GM19468 (cell line): ENCODE results near the gene HCST.
"Not testable (repeated sequence)": the region's sequence is repeated elsewhere in the genome, so short reads cannot be mapped to it uniquely, and the experiment has no call there.

Source experiments
- ATAC-seq: cut with Tn5 transposase; IDR thresholded peaks from one replicate; pipeline ENCODE4 v1.9.1; 2021; ENCODE audit warnings: mild to moderate bottlenecking, moderate library complexity, moderate number of reproducible peaks; ENCODE audit not compliant: unreplicated experiment; ENCODE audit errors: extremely low read depth

The HCST gene

DNA sequence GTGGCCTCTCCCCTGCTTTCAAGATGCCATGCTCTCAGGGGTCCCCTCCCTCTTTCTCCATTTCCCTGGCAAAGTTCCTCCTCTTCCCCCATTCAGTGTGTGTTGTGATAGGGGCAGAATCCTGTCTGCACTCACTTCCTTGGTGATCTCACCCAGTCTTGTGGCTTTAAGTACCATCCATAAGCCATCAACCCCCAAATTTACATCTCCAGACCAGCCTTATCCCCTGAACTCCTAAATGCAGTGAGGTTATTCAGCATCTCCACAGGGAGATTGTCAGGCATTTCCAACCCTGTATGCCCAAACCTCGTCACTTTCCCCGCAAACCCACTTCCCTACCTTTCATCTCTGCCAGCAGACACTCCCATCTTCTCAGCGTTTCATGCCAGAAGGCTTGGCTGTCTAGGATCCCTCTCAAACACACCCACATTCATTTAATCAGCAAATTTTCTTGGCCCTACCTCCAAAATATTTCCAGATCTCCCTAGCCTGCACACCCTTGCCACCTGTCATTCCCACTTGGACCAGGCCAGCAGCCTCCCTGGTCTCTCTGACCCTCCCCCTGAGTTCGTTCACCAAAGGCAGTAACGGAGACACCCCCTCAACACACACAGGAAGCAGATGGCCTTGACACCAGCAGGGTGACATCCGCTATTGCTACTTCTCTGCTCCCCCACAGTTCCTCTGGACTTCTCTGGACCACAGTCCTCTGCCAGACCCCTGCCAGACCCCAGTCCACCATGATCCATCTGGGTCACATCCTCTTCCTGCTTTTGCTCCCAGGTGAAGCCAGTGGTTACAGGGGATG, at the start of gene HCST:
TSS of gene HCST (plus strand) at position 676 of the 808 bp plus-strand sequence. CDS start at position 741, 65 bp downstream.
- no peak for ATAC-seq

DNA sequence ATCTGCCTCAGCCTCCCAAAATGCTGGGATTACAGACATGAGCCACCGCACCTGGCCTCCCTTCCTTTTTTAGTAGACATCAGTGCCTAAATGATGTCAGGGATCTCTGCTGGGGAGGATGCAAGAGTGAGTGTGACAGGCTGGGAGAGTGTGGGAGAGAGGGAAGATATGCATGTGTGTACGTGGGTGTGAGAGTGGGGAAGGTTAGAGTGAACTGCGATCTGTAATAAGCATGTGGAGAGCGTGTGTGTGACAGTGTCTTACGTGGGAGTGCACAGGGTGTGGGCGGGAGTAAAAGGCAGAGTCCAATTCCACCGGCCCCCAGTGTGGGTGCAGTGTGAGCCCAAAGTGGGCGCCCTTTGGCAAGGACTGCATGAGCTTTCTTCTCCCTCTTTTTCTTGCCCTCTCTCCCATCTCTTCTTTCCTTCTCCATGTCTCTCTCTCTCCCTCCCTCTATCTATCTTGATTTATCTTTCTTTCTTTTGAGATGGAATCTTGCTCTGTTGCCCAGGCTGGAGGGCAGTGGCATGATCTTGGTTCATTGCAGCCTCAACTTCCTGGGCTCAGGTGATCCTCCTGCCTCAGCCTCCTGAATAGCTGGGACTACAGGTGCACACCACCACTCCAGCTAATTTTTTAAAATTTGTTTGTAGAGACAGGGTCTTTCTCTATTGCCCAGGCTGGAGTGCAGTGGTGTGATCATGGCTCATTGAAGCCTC, 49.1 kb upstream of the HCST start:
- no peak for ATAC-seq

DNA sequence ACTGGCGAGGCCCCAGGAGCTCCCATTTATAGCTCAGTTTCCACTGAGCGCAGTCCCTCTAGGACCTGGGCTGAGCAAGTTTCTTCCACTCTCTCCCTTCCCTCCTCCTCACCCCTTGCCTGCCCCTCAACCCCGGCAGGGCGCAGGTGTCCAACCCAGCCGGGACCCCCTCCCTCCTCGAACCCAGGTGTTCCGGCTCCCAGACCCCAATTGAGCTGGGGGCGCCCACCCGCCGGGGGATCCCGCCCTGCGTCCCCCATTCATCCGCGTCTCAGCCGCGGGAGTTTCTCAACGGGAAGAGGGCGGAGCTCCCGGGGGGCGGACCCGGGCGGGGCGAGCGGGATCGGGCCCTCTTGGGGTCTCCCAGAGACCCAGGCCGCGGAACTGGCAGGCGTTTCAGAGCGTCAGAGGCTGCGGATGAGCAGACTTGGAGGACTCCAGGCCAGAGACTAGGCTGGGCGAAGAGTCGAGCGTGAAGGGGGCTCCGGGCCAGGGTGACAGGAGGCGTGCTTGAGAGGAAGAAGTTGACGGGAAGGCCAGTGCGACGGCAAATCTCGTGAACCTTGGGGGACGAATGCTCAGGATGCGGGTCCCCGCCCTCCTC, 45.7 kb upstream of the HCST start, which contains the start of gene KIRREL2:
TSS of gene KIRREL2 (plus strand) at position 366 of the 604 bp plus-strand sequence. CDS start at position 575, 209 bp downstream.
- ATAC-seq, result no peak

- ATAC-seq, result no peak
Observed at GRCh38 chr19:35858311-35858710, 44.0 kb upstream of the HCST start.

DNA sequence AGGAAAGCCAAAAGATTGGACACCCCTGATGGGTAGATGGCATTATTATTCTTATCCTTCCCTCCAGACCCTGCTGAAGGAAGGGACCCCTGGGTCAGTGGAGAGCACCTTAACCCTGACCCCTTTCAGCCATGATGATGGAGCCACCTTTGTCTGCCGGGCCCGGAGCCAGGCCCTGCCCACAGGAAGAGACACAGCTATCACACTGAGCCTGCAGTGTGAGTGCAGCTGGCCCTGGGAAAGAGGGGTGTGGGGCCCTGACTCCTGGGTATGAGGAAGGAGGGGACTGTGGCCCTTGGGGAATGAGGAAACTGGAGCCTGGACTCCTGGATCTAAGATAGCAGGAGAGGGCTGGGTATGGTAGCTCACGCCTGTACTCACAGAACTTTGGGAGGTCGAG, 42.9 kb upstream of the HCST start:
- no peak for ATAC-seq

- ATAC-seq, result no peak
Observed at GRCh38 chr19:35860436-35860817, 41.9 kb upstream of the HCST start.

GRCh38 chr19:35860818-35861639, 41.3 kb upstream of the HCST start:
- ATAC-seq, result no peak

DNA sequence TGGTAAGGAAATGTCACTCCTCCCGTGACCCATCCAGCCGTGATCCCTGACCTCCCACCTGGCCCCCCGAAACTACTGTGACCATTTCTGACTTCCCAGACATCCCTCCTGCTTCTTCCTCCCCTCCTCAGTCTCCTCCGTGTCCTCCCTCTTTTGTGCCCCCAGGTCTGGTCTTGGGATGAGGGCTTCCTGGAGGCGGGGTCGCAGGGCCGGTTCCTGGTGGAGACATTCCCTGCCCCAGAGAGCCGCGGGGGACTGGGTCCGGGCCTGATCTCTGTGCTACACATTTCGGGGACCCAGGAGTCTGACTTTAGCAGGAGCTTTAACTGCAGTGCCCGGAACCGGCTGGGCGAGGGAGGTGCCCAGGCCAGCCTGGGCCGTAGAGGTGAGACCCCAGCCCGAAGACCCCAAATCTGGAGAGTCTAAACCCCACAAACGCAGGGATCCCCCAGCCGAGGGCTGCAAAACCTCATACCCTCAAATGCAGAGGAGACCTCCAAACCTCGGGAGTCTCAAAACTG, 40.6 kb upstream of the HCST start:
- no peak for ATAC-seq

DNA sequence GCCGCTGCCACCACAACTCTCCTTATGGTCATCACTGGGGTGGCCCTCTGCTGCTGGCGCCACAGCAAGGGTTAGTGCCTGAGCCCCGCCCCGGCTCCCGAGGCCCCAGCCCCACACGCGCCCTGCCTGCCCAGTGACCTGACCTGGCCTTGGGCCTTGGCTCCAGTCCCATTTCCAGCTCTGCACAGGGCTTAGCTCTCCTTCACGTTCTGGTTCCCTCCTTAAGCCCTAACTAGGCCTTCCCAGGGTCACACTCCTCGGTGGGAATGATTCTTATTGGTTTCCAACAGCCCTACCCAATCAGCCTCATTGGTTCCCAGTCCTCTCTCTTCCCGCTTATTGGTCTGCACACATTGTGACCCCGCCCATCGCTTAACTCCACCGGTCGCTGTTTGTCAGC, 39.8 kb upstream of the HCST start:
- ATAC-seq, result no peak

DNA sequence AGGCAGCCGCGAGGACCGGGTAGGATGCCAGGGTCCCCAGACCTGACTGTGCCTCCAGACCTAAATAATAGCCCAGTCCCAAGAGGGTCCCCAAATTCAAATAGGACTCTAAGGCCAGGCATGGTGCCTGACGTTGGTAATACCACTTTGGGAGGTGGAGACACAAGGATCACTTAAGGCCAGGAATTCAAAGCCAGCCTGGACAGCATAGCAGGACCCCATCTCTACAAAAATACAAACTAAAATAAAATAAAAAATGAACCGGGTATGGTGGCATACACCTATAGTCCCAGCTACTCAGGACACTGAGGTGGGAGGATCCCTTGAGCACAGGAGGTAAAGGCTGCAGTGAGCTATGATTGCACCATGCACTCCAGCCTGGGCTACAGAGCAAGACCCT, 39.3 kb upstream of the HCST start:
- ATAC-seq, result no peak

DNA sequence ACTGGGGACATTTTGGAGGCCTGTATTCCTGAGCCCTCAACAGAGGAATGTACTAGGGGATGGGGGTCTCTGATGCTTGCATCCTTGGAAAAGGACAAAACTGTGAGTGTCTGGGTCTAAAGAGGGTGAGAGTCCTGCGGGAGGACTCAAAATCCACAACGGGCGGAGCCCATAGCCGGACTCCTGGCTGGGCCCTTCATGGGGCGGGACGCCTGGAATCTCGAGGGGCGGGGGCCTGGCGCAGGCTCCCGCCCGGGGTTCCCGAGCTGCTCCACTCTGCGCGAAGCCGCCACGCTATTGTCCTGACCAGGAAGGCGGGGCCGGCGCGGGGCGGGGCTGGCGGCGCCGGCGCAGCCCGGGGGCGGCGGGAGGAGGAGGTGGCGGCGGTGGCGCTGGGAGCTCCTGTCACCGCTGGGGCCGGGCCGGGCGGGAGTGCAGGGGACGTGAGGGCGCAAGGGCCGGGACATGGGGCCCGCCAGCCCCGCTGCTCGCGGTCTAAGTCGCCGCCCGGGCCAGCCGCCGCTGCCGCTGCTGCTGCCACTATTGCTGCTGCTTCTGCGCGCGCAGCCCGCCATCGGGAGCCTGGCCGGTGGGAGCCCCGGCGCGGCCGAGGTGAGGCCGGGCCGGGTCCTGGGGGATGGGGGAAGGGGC, 34.0 kb upstream of the HCST start, which contains the start of gene APLP1:
TSS of gene APLP1 (plus strand) at position 403 of the 651 bp plus-strand sequence. CDS start at position 466, 63 bp downstream.
- ATAC-seq, result no peak

DNA sequence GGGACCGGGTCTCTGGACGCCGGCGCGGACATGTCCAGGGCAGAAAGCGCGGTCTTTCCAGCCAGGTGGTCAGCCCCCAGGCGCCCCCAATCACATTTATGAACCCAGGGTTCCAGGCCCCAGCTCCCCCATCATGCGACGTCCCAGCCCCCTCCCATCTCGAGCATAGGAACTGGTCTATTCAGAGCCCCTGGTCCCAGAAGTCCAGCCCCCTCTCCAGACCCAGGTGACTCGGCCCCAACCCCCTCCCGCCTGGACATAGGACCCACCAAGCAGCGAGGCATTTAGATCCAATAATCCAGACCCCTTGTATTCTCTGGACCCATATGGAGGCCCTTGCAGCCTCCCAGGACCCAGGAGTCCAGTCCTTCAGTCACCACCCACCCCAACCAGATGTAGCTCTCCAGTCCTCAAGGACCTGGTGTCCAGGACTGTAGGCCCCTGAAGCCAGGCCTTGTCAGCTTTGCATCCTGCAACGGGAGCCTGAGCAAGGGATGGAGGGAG, 33.5 kb upstream of the HCST start:
- ATAC-seq, result no peak

- ATAC-seq, result no peak
Observed at GRCh38 chr19:35869327-35870123, 32.8 kb upstream of the HCST start.

DNA sequence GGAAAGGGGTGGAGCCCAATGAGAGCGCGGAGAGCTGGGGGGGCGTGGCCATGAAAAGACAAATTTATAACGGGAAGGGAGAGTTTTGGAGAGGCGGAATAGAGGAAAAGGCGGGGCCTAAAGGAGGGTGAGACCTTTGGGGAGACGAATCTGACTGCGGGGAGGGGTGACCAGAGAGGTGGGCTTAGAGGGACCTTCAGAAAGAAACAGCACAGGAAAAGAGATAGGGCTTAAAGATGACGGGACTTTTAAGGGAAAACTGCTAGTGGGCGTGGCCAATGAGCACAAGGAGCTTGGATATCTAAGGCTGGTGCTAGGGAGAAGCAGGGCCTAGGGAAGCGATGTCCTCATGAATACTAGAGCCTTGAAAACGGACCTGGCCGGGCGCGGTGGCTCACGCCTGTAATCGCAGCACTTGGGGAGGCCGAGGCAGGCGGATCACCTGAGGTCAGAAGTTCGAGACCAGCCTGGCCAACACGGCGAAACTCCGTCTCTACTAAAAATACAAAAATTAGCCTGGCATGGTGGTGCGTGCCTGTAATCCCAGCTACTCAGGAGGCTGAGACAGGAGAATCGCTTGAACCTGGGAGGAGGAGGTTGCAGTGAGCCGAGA, 32.1 kb upstream of the HCST start:
- ATAC-seq, result not testable (repeated sequence)

DNA sequence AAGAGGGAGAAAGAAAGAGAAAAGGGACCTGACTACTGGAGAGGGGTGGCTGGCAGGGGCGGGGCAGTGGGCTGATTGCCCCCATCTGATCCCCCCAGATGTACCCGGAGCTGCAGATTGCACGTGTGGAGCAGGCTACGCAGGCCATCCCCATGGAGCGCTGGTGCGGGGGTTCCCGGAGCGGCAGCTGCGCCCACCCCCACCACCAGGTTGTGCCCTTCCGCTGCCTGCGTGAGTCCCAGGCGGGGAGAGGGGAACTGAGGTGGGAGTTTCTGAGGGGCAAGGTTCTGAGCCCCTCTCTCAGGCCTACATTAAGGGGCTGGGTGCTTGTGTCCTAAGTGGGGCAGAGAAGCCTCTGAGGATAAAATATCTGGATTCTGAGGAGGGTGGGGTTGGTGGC, 31.5 kb upstream of the HCST start:
- no peak for ATAC-seq

DNA sequence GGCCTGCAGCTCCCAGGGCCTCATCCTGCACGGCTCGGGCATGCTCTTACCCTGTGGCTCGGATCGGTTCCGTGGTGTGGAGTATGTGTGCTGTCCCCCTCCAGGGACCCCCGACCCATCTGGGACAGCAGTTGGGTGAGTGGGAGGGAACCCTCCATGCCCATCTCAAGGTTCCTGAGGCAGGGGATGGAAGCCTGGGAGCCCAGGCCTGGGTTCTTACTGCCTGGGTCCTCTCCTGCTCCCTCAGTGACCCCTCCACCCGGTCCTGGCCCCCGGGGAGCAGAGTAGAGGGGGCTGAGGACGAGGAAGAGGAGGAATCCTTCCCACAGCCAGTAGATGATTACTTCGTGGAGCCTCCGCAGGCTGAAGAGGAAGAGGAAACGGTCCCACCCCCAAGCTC, 30.7 kb upstream of the HCST start:
- ATAC-seq, result no peak

DNA sequence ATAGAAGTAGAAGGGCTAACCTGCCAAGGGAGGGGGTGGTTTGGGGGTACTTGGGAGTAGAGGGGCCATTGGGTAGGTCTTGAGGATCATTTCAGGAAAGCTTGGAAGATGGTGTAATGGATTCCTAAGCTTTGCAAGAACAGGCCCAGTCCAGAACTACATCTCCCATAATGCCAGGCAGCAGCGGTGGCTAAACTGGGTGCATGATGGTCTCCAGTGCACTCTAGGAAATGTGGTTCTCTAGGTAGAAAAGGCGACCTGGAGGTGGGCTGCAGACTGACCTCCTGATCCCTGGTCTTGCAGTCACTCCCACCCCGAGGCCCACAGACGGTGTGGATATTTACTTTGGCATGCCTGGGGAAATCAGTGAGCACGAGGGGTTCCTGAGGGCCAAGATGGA, 30.1 kb upstream of the HCST start:
- no peak for ATAC-seq

DNA sequence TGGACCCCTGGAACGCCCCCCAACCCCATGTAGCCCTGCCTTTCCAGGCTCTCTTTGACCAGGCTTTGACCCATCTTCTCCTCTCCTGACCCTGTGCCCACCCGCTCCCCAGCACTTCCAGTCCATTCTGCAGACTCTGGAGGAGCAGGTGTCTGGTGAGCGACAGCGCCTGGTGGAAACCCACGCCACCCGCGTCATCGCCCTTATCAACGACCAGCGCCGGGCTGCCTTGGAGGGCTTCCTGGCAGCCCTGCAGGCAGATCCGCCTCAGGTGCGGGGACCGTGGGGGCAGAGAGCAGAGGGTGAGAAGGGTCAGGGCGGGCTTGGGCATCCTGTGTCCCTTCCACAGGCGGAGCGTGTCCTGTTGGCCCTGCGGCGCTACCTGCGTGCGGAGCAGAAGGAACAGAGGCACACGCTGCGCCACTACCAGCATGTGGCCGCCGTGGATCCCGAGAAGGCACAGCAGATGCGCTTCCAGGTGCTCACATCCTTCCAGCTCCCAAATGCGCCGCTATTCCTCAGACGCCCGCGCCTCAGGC, 27.9 kb upstream of the HCST start:
- no peak for ATAC-seq
